Measurements from ENCODE around the gene RAMP3. TPM values are rescaled to one million over a fixed set of nuclear protein-coding genes. Genes with fewer than 3 reads are reported as not detected.
A peak's percentile ranks its signal among the peaks of the same experiment; 100 is the strongest.

Gene RAMP3
- total and polyA plus RNA-seq, 9 of the 15 experiments (the other 6 are each of a cell fraction or from before 2014, with no cell fraction given), result not detected

DNA sequence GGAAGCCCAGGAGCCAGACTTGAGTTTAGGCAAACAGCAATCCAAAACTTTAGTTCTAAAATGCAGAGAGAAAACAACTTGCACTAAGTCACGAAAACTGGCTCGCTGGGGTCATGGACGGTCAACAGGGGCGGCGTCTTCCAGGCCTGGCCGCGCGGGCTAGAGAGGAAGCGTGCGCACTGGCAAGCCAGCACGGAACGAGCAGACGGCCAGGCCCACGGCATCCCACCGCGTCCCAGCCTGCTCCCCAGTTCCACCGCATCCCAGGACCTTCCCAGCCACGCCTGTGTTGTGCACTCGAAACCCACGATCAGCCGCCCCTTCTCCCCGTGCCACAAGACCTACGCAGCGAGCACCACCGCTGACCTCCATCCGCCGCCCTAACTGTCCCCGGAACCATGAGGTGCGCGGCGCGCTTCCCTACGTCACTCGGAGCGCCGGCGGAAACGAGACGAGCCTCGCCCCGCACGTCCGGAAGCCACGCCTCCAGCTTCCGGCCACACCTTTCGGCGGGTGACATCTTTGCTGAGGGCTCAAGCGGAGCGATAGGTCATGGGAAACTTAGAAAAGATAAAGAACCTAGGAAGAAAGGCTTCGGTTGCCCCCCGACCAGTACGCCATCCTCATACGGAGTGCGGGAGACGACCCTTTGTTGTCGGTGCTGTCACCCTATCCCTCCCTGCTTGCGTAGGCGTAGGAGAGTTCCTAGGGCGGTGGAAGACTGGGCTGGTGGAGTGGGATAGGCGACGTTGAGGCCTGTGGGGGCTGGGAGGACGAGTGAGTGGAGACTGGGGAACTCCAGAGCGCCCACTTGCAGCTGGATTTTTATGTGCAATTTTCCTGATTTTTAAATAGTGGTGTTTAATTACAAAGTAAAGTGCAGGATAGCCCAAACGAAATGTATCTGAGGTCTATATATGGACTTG, 46.0 kb upstream of the RAMP3 start, which contains the start of gene TBRG4 (continued):
- 0 out of 2 replicates have a peak, but pooled peaks have one; percentile 39 for TF ChIP-seq SMAD4 (CRISPR knock-in tag; conservative IDR thresholded peaks at IDR 0.05)
- no peak for TF ChIP-seq SRSF1 (IDR thresholded peaks at IDR 0.05; ENCODE audit: low read depth, low read length)
- no peak for TF ChIP-seq BDP1 (IDR thresholded peaks at IDR 0.05; ENCODE audit: insufficient read depth, insufficient read length)
- TF ChIP-seq SRSF3 (IDR thresholded peaks at IDR 0.05; ENCODE audit: insufficient read depth, low read length), result no peak
- no peak; the same call in 1 of the 2 replicates for TF ChIP-seq SOX6 (IDR thresholded peaks at IDR 0.05)
- TF ChIP-seq KDM4B (IDR thresholded peaks at IDR 0.05; ENCODE audit: borderline replicate concordance in 2 of 2, low read depth in 1 of 2), result peak in 1 of 2 experiments; percentile 35; a peak in 1 of 4 replicates
- TF ChIP-seq RBM15 (IDR thresholded peaks at IDR 0.05; ENCODE audit: insufficient read depth, low read length), result no peak
- no peak for TF ChIP-seq SLC30A9 (CRISPR knock-in tag; IDR thresholded peaks at IDR 0.05)
- TF ChIP-seq, protein P1, sequence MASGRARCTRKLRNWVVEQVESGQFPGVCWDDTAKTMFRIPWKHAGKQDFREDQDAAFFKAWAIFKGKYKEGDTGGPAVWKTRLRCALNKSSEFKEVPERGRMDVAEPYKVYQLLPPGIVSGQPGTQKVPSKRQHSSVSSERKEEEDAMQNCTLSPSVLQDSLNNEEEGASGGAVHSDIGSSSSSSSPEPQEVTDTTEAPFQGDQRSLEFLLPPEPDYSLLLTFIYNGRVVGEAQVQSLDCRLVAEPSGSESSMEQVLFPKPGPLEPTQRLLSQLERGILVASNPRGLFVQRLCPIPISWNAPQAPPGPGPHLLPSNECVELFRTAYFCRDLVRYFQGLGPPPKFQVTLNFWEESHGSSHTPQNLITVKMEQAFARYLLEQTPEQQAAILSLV (tag; IDR thresholded peaks at IDR 0.05), result no peak
- TF ChIP-seq, protein P2, sequence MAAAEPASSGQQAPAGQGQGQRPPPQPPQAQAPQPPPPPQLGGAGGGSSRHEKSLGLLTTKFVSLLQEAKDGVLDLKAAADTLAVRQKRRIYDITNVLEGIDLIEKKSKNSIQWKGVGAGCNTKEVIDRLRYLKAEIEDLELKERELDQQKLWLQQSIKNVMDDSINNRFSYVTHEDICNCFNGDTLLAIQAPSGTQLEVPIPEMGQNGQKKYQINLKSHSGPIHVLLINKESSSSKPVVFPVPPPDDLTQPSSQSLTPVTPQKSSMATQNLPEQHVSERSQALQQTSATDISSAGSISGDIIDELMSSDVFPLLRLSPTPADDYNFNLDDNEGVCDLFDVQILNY (CRISPR knock-in tag; IDR thresholded peaks at IDR 0.05), result no peak
- TF ChIP-seq POLR3A (IDR thresholded peaks at IDR 0.05; ENCODE audit: borderline replicate concordance, extremely low read depth, insufficient read depth, insufficient read length), result no peak
- TF ChIP-seq, protein P3, sequence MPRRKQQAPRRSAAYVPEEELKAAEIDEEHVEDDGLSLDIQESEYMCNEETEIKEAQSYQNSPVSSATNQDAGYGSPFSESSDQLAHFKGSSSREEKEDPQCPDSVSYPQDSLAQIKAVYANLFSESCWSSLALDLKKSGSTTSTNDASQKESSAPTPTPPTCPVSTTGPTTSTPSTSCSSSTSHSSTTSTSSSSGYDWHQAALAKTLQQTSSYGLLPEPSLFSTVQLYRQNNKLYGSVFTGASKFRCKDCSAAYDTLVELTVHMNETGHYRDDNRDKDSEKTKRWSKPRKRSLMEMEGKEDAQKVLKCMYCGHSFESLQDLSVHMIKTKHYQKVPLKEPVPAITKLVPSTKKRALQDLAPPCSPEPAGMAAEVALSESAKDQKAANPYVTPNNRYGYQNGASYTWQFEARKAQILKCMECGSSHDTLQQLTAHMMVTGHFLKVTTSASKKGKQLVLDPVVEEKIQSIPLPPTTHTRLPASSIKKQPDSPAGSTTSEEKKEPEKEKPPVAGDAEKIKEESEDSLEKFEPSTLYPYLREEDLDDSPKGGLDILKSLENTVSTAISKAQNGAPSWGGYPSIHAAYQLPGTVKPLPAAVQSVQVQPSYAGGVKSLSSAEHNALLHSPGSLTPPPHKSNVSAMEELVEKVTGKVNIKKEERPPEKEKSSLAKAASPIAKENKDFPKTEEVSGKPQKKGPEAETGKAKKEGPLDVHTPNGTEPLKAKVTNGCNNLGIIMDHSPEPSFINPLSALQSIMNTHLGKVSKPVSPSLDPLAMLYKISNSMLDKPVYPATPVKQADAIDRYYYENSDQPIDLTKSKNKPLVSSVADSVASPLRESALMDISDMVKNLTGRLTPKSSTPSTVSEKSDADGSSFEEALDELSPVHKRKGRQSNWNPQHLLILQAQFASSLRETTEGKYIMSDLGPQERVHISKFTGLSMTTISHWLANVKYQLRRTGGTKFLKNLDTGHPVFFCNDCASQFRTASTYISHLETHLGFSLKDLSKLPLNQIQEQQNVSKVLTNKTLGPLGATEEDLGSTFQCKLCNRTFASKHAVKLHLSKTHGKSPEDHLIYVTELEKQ (CRISPR knock-in tag; IDR thresholded peaks at IDR 0.05), result no peak
- TF ChIP-seq FUS (optimal IDR thresholded peaks at IDR 0.05; ENCODE audit: low read depth, low read length), result no peak
- TF ChIP-seq ZNF695 (CRISPR knock-in tag; IDR thresholded peaks at IDR 0.05), result no peak
- TF ChIP-seq ETV5 (CRISPR knock-in tag; IDR thresholded peaks at IDR 0.05; ENCODE audit: low read depth), result peak; percentile 100
- no peak for TF ChIP-seq E2F3 (CRISPR knock-in tag; IDR thresholded peaks at IDR 0.05)
- TF ChIP-seq HIVEP1 (CRISPR knock-in tag; IDR thresholded peaks at IDR 0.05), result no peak
- TF ChIP-seq POLR2AphosphoS2 (IDR thresholded peaks at IDR 0.05; ENCODE audit: low read length), result peak; percentile 81; the same call in 1 of the 2 replicates
- TF ChIP-seq, protein P4, sequence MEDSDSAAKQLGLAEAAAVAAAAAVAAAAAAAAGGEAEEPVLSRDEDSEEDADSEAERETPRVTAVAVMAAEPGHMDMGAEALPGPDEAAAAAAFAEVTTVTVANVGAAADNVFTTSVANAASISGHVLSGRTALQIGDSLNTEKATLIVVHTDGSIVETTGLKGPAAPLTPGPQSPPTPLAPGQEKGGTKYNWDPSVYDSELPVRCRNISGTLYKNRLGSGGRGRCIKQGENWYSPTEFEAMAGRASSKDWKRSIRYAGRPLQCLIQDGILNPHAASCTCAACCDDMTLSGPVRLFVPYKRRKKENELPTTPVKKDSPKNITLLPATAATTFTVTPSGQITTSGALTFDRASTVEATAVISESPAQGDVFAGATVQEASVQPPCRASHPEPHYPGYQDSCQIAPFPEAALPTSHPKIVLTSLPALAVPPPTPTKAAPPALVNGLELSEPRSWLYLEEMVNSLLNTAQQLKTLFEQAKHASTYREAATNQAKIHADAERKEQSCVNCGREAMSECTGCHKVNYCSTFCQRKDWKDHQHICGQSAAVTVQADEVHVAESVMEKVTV (CRISPR knock-in tag; IDR thresholded peaks at IDR 0.05), result no peak
- no peak for TF ChIP-seq ZNF445 (CRISPR knock-in tag; IDR thresholded peaks at IDR 0.05; ENCODE audit: low read depth)
- TF ChIP-seq ARID1B (IDR thresholded peaks at IDR 0.05), result peak; percentile 72
